ENCODE measurements around the gene MAPKAP1. TPM values are rescaled to one million over a fixed set of nuclear protein-coding genes. Genes with fewer than 3 reads are reported as not detected.

Gene MAPKAP1
- total RNA-seq, 1 donor from 2014 or later, result 81.9 TPM

- Histone ChIP-seq H3K36me3 (ENCODE audit: control insufficient read depth, insufficient read depth, low read length) (no peaks in the 10 kb centered on the region), H3K27me3 (ENCODE audit: control insufficient read depth, insufficient read depth, low read length) (no peaks in the 10 kb centered on the region), H3K4me3 (ENCODE audit: low read depth, low read length) (no peak overlapping the region)
- no peak for FAIRE-seq
- TF ChIP-seq, protein P1, sequence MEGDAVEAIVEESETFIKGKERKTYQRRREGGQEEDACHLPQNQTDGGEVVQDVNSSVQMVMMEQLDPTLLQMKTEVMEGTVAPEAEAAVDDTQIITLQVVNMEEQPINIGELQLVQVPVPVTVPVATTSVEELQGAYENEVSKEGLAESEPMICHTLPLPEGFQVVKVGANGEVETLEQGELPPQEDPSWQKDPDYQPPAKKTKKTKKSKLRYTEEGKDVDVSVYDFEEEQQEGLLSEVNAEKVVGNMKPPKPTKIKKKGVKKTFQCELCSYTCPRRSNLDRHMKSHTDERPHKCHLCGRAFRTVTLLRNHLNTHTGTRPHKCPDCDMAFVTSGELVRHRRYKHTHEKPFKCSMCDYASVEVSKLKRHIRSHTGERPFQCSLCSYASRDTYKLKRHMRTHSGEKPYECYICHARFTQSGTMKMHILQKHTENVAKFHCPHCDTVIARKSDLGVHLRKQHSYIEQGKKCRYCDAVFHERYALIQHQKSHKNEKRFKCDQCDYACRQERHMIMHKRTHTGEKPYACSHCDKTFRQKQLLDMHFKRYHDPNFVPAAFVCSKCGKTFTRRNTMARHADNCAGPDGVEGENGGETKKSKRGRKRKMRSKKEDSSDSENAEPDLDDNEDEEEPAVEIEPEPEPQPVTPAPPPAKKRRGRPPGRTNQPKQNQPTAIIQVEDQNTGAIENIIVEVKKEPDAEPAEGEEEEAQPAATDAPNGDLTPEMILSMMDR (IDR thresholded peaks at IDR 0.05; ENCODE audit: insufficient read depth, low read length, severe bottlenecking), result no peak
- no peak for DNase-seq (ENCODE audit: low read depth)
Measured at GRCh38 chr9:125476645-125477044, 230.4 kb downstream of the MAPKAP1 start.

DNA sequence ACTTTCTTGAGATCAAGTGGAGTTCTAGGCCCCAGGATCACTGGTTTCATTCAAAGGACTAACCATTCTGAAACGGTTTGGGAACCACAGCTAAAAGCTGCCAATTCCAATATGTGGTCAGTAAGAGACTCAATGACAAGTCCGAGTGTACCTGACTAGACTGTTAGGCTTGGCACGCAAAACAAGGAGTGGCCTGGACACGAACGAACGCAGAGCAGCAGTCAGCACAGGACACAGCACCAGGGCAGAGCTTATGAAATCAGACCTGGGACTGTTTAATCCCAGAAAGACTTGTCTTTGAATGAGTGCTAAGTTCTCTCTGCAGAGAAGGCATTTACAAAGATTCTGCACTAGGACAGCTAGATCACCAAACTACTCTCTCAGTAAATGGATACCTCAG is 231.6 kb downstream of the MAPKAP1 start:
- FAIRE-seq (no peak), DNase-seq (ENCODE audit: low read depth) (no peak)
- Histone ChIP-seq H3K36me3 (ENCODE audit: control insufficient read depth, insufficient read depth, low read length) (peaks cover 3% of the 10 kb centered on the region), H3K27me3 (ENCODE audit: control insufficient read depth, insufficient read depth, low read length) (no peaks in the 10 kb centered on the region), H3K4me3 (ENCODE audit: low read depth, low read length) (no peak overlapping the region)
- TF ChIP-seq, protein P1 (IDR thresholded peaks at IDR 0.05; ENCODE audit: insufficient read depth, low read length, severe bottlenecking), result no peak

DNA sequence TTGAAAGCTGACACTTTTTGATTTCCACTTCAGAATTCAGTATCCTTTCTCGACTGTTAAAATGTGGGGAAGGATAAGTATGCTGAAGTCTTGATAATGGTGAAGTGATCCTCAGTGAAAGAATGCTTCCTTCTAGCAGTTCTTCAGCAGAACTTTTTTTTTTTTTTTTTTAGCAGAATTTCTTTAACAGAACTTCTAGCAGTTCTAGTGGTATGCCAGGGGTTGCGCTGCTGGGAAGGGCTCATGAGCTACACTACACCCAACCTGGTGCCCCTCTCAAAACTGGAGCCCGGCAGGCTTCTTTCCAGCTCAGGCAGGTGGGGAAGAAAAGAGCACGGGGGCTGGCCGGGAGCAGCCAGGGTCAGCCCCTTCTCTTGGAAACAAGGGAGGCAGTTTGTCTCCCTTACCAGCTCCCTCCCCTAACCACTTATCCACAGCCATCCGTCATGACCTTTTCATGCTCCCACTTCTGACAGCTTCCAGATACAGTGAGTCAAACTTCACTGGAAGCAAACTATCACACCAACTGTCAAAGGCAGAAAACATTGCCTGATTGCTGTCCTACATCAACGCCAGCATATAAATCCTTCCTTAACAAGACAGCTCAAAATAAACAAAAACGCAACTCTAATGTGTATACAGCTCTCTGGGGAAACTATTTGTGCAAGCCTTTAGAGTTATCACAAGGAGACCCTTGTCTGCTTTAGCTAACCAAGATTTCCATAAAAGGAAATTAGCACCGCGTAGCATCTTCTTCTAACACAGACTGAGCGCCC is 233.9 kb downstream of the MAPKAP1 start:
- Histone ChIP-seq H3K36me3 (ENCODE audit: control insufficient read depth, insufficient read depth, low read length) (peaks cover 3% of the 10 kb centered on the region), H3K4me3 (ENCODE audit: low read depth, low read length) (no peak overlapping the region), H3K27me3 (ENCODE audit: control insufficient read depth, insufficient read depth, low read length) (no peaks in the 10 kb centered on the region)
- FAIRE-seq (no peak), DNase-seq (ENCODE audit: low read depth) (peak; percentile 18)
- TF ChIP-seq, protein P1 (IDR thresholded peaks at IDR 0.05; ENCODE audit: insufficient read depth, low read length, severe bottlenecking), result no peak

DNA sequence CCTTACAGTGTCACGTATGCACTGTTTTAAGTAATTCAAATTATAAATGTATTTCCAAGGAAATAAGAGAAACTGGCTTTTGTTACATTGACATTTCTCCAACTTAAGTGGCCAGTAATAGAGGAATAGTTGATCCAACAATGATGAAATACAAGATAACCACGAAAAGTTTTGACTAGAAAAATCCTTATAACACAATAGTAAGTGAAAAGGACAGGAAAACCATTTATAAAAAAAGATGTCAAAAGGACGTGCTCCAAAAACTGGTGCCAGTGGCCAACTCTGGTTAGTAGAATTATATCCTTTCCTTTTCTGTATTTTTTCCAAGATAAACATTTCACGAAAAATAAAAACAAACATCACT is 234.5 kb downstream of the MAPKAP1 start:
- no peak overlapping the region for H3K4me3 ChIP-seq (ENCODE audit: low read depth, low read length)
- FAIRE-seq (no peak), DNase-seq (ENCODE audit: low read depth) (no peak)
- TF ChIP-seq, protein P1 (IDR thresholded peaks at IDR 0.05; ENCODE audit: insufficient read depth, low read length, severe bottlenecking), result no peak
- peaks cover 3% of the 10 kb centered on the region for H3K36me3 ChIP-seq (ENCODE audit: control insufficient read depth, insufficient read depth, low read length)
- no peaks in the 10 kb centered on the region for H3K27me3 ChIP-seq (ENCODE audit: control insufficient read depth, insufficient read depth, low read length)

DNA sequence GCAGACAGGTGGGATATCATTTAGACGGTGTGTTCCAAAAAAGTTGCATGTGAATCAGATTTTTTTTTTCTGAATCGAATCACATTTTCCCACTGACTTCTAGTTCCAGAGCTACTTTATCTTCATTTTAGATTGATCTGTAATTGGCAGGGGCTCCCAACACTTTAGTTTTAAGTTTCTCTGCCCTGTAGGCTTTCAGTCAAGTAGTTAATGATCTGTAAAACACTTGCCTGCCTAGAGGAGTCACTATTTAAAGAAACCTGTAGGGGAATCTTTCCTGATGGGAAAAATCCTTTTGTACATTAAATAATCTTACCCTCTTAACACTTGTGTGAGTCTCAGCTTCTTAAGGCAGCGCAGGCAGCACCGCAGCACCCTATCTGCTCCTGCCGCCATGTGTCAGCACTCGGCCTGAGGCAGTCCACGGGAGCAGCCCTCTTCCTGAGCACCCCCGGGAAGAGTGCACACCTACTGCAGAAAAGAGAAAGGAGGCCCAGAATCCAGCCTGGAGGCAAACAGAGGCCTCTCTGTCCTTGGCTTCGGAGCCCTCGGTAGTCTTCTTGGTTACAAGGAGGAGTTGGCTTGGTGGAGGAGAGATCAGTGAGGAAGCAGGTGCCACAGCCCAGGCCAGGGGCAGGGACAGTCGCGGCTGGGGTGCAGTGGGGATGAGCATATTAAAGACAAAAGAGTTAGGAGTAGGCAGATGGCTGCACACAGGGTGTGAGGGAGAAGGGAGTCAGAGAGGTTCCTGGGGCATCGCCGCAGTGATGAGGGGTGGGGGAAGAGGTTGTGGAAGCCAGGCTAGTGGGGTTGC is 236.0 kb downstream of the MAPKAP1 start:
- FAIRE-seq (no peak), DNase-seq (ENCODE audit: low read depth) (no peak)
- Histone ChIP-seq H3K36me3 (ENCODE audit: control insufficient read depth, insufficient read depth, low read length) (peaks cover 6% of the 10 kb centered on the region), H3K27me3 (ENCODE audit: control insufficient read depth, insufficient read depth, low read length) (no peaks in the 10 kb centered on the region), H3K4me3 (ENCODE audit: low read depth, low read length) (no peak overlapping the region)
- TF ChIP-seq, protein P1 (IDR thresholded peaks at IDR 0.05; ENCODE audit: insufficient read depth, low read length, severe bottlenecking), result no peak
